Measurements from ENCODE around the gene SEC61A1.

The SEC61A1 gene

DNA sequence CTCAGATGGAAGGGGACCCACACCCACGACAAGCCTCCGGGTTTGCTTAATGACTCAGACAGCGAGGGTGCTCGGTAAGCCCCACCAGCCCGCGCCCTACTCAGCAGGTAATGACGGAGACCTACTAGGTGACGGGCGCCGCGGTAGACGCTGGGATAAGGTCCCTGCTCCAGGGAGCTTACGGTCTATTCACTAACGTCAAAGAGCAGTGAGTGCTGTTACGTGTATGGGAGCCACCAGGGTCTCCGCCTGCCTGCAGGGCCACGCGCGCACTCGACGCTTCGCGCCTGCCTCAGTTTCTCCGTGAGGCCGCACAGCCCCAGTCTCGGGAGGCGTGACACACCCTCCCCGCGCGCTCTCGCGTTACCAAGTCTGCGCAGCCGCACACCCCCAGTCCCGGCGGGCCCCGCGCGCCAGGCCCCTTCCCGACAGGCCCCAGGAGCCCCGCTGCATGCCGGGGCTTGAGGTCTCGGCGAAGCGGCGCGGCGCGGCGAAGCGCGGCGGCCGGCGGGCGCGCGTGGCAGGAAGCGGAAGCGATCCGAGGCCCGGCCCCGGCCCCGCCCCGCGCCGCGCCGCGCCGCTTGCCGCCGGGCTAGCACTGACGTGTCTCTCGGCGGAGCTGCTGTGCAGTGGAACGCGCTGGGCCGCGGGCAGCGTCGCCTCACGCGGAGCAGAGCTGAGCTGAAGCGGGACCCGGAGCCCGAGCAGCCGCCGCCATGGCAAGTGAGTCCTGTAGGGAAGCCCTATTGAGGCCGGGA lies at the start of gene SEC61A1:
SEC61A1 (plus strand) TSS at position 601 of the 758 bp plus-strand sequence; CDS start at position 717, 116 bp downstream.
- DNase-seq (ENCODE audit: low read depth): peak; percentile 90

DNA sequence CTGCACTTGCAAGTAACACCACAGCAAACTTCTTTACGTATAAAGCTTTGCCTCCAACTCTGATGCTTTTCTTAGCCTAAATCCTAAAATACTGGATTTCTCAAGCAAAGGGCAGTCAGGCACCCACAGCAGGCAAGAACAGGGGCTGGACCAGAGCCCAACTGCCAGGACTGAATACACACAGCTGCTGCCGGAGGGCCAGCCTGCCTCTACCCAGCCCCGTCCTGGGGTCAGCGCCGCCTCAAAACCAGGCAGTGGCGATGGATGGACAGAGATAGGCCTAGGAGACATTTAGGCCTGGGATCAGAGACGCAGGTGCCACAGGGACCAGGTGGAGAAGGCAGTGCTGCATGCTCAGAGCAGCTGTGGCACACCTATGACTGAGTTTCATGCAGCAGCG lies 47.6 kb upstream of the SEC61A1 start:
- no peak for DNase-seq (ENCODE audit: low read depth)

DNA sequence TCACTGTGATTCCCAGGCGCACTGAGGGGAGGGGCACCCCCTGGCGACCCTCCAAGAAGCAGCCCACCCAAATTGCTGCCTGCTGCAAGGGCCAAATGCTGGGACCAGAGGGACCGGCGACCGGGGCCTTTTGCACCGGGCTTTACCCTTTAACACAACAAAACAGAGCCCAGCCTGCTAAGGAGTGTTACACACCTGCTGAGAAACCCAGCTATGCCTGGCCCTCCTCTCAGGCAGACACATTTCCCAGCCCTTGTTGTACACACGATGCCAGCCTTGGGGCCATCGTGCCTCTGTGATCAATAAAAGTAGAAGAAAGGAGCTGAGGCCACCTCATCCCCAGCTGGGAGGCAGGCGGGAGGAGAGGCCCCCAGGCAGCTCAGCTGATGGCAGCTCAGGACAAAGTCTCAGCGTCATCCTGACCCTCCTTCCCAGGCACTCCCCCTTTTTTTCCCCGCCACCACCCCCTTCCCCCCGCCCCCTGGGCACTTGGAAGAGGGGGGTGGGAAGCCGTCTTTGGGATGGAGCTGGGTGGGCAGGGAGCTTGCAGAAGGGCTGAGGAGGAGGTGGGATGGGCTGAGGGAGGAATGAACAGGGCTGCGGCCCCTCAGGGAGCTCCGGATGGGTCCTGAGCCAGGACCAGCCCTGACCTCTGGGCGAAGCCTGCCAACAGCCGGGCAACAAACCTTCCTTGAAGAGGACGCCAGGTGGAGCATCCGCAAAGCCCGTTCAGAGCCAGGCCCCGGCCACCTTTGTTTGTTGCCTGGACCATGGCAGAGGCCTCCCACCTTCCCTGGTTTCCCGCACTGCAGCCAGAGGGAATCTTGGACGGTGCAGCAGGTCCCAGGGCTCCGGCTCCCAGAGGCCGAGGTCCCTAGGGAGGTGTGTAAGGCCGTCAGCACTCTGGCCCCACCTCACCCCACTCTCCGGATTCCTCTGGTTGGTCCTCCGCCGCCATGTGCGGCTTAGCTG lies 45.9 kb upstream of the SEC61A1 start:
- DNase-seq (ENCODE audit: low read depth): no peak

DNA sequence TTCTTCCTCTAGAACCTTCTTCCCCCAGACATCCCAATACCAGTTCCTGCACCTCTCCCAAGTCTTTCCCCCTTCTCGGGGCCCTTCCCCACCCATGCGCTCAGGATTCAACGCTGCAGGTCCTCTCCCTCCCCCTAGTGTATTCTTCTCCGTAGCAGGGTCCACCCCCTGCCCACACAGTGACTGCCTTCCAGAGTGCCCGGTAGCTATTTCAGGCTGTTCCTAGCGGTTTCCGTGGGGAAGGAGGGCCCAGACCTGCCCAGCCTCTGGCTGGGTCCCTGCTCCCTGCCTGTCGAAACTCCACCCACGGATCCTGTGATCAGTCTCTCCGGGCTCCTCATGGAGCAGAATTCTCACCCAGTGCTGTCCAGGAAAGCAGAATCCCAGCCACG lies 45.2 kb upstream of the SEC61A1 start:
- no peak for DNase-seq (ENCODE audit: low read depth)

DNA sequence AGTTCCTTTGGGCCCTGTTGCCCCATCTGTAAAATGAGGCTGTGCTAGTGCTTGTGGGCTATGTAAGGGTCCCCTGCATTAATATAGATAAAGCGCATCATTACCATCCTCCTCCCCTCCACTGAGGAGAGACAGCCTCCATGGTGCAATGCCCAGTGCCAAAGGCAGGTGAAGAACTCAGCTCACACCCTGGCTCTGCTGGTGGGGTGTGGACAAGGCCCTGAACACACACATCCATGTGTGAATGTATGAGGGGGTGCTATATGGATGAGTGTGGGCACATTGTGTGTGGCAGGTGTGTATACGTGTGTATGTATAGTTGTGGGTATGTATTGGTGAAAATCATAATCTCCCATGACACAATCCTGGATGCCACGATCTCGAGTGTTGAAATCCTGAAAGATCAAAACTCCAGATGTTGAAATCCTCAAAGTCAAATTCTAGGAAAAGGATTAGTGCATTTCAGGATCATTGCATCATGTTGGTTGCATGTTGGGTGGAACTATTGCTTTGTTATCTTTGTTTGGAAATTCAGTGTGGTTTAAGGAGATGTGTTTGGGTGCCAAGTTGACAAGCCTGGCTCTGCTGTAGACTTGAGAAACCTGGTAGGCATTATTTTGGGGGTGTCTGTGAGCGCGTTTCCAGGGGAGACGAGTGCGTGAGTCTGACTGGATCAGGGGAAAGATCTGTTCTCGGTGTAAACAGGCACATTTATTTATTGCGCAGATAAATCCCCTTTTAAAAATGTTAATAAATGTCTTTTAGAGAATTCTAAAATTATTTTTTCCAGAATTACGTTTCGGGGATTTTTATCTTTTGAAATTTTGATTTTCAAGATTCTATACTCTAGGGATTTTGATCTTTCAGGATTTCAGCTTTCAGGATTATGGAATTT lies 42.0 kb upstream of the SEC61A1 start:
- no peak for DNase-seq (ENCODE audit: low read depth)

DNA sequence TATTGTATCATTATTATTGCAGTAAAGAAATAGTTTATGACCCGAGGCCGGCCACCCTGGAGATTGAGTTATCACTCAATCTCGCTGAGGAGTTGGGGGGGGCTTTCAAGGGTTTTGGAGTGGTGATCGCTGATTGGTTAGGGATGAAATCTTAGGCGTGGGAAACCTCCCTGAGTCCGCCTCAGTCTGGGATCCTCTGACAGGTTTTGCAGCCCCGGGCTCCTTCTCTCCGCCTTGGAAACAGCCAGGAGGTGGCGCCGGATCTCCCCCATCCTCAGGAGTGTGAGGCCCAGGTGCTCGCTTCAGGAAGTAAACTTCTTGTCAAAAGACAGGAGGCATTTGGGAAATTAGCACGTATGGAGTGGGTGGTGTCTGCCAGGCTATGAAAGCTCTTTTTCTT lies 41.1 kb upstream of the SEC61A1 start:
- DNase-seq (ENCODE audit: low read depth): no peak

DNA sequence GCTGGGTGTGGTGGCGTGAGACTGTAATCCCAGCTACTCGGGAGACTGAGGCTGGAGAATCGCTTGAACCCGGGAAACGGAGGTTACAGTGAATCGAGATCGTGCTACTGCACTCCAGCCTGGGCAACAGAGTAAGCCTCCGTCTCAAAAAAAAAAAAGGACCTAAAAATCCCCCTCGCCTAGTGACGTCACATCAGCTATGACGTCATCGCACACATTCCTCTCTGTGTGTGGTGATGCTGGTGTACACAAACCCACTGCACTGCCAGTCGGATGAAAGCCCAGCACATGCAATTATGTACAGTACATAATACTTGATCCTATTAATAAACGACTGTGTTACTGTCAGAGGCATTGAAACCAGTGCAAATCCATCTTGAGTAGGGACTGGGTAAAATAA lies 40.2 kb upstream of the SEC61A1 start:
- DNase-seq (ENCODE audit: low read depth): no peak

DNA sequence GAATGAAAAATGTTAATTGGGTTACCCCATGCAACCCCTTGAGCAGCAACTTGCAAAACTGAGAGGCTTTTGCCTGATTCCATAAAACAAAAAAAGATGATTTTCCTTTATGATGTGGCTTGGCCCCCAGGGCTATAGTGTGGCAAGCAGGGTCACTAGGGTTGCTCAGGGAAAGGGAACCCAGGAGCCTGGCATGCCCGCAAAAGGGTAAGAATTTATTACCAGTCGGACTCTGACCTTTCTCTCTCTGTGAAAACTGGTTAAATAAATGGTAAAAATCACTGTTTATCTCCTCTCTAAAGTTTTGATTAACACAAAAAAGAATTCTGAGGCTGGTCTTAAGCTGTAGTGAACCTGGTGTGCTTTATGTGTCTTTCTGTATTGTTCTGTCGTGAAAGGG lies 37.7 kb upstream of the SEC61A1 start:
- no peak for DNase-seq (ENCODE audit: low read depth)

DNA sequence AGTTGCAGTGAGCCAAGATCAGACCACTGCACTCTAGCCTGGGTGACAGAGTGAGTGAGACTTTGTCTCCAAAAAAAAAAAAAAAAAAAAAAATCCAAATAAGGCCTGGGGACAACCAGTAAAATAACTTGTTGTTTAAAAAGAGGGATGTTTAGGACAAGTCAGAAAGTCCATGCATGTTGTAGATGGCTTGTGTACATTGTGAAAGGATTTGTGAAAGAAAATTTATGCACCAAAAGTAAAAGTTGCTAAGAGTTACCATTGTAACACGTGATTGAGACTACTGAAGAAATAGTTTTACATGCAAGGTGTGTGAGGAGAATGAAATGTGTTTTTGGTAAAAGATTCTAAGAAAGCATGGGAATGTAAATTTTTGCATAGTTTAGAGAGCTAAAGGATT lies 35.7 kb upstream of the SEC61A1 start:
- no peak for DNase-seq (ENCODE audit: low read depth)

DNA sequence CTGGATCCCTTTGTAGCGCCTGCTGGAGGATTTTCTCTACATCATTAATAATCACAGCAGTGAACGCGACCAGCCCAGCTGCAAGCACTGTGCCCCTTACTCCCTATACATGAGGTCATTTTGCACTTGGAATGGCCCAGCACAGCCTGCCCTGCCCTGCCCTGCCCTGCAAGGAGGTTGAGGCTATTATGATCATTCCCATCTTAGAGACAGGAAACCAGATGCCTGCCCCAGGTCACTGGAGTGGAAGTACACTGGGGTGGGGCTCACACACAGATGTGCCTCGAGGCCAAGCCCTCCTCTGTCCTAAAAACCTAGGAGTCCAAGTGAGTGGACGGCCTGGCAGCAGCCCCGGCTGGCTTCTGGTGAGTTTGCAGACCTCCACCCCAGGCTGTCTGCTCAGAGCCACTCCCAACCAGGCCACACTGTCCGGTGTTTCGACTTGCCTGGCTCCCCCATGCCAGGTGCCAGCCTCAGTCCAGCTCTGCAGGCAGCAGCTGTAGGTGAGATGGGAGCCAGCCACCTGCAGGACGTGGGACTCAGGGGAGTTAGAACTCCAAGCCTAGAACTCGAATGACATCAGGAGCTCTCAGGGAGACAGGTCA lies 30.4 kb upstream of the SEC61A1 start:
- no peak for DNase-seq (ENCODE audit: low read depth)

DNA sequence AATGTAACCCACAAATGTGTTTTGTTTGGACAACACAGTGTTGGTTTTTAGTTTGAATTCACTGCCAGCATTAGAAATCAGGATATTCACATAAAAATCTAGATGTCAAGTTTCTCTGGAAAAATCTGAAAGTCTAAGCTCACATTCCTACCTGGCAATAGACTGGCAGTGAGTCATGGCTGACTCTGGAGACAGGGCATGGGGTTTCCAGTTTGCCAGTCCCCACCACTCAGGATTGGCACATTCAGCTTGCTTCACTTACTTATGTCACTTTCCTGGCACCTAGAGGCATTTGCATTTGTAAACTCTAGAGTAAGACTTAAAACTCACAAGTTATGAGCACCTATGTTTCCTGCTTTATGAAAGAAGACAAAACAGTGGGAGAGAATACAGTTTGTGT lies 19.1 kb upstream of the SEC61A1 start:
- DNase-seq (ENCODE audit: low read depth): no peak

DNA sequence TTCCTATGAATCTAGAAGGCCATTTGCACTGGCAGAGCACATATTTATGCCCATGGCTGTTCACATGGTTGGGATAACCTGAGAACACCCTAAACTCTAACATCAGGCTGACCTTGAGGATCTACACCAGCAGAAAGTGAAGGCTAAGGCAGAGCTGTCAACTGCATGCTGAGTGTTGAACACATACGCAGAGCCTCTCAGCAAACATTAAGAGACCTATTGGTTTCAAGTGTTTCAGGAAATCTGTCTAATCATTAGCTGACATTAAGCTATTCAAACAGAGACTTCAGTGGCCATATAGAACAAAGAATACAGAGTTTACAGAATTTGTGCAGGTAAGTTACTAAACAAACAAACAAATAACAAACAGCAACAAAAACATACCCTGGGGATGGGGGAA lies 16.1 kb upstream of the SEC61A1 start:
- no peak for DNase-seq (ENCODE audit: low read depth)

DNA sequence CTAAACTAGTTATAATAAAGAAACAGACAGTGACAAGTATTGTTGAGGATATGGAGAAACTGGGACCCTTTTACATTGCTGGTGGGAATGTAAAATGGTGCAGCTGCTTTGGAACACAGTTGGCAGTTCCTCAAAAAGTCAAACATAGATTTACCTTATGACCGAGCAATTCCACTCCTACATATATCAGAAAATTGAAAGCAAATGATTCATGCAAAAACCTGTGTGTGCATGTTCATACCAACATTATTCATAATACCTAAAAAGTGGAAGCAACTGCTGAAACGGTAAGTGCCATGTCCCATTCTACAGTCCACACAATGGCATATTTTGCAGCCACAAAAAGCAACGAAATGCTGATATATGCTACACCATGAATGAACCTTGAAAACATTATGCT lies 12.2 kb upstream of the SEC61A1 start:
- no peak for DNase-seq (ENCODE audit: low read depth)

DNA sequence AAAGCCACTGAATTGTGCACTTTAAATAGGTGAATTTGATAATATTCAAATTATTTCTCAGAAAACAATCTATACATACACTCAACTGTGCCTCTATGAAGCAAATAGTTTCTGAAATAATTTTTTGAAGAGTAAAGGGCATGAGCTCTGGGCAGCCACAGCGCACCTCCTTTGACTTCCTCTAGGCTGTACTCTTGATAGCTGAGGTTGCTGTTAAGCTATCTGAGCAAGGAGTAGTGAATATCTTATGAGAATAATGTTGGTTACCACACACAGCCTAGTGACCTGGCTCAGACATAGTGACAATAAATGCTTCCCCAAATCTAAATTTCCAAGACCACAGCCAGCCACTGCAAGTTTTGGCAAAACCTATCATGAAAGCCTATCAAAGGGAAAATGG lies 11.6 kb upstream of the SEC61A1 start:
- no peak for DNase-seq (ENCODE audit: low read depth)

DNA sequence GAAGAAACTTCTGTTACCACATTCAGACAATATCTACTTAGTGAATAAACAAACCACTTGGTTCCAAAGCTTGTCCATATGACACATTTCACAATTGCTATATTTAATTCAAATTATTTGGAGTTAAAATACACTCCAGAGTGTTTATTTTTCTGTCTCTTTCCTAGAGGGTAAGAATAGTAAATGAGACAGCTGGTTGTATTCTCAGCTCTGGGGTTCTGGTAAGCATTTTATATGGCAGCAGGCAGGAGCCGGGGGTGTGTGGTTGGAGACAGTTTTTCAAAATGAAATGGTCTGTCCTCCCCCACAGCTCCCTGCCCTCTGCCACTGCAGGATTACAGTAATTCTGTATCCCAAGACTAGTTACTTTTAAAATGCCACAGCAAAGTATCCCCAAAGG lies 10.9 kb upstream of the SEC61A1 start:
- DNase-seq (ENCODE audit: low read depth): no peak

DNA sequence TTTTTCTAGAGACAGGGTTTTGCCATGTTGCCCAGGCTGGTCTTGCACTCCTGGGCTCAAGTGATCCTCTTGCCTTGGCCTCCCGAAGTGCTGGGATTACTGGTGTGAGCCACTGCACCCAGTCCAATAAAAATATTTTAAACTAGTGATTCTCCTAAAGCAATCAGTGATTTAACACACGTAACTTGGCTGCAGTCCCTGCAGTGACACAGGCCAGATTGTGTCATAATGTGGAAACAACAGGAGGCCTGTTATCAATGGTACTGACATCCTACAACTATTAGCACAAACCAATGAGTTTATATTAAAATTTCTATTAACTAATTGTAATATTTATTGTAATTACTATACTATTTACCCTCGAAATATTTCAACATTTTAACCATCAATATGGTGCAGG lies 1.6 kb upstream of the SEC61A1 start:
- DNase-seq (ENCODE audit: low read depth): no peak

DNA sequence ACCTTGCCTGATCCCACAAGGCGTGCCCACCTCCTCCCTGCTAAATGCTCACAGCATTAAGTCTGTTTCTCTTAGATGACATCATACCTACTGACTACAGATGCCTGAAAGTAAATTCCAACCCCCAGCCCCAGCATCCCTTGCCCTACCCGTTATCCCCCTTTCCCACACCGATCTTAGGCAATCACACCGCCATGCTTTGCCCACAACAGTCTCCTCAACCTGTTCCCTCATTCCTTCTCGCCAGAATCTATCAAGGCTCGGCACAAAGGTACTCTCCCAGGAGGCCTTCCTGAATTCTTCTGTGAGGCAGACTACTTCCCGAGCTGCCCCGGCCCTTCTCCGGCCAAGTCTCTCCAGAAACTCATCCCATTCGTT lies 789 bp upstream of the SEC61A1 start:
- DNase-seq (ENCODE audit: low read depth): no peak

DNA sequence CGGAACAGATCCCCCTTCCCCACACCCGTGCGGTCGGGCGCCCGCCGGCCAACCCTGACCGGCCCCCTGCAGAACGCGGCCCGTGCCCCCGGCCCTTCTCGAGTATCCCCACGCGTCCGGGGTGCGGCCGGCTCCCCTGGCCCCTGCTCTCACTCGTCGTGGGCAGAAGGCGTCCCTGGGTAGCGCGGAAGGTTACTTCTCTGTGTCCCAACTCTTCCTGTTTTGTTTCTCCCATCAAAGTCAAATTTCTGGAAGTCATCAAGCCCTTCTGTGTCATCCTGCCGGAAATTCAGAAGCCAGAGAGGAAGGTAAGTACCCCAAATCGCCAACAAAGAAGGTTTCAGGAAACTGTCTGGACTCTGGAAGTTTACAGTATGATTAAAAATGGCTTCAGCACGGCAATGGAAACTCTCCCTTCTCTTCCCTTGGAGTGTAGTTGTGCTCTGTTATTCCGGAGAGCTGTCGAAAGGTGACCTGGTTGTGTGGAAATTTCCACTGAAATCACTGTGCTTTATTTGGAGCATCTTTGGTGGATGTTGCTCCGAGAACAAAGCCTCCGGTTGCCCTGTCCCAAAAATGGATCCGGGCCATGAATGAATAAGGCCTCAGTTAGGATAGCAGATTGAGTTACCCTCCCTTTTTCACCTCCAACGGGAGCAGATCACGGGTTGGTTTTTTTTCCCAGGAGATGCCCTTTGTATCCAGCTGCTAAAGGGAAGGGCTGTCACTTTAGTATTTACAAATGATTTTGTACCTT lies 536 bp downstream of the SEC61A1 start:
- DNase-seq (ENCODE audit: low read depth): no peak

DNA sequence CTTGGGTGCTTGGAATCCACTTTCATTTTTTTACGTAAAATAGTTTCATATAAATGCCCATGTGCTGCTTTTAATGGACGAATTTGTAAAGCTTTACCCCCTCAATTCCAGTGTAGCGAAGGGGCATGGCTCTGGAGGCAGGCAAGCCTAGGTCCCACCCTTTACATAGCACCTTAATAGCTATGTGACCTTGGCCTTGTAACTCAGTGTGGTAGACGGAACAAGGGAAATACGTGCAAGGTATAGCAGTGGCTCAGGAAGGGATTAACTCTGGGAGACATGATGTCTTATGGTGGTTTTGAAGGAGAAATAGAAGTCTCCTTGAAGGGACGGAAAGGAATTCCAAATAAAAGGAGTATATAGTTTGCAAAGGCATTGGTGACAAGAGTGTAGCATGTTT lies 1.4 kb downstream of the SEC61A1 start:
- DNase-seq (ENCODE audit: low read depth): no peak

DNA sequence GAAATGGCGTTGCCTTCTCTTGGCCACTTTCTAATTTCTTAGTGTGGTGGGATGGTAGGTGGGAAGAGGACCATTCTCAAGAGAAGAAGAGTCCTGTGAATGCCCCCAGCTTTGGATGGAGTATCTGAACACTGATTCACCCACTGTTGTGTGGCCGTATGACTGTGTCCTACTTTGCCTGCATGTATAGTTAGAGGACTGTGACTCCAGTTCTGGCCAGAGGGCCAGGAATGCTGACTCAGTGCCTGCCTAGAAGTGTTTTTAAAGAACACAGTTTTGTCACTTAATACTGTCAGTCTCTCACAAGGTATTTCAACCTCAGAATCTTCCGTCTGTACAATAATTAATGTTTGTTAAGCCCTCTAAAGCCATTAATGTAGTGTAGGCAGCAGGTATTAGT lies 2.1 kb downstream of the SEC61A1 start:
- no peak for DNase-seq (ENCODE audit: low read depth)

DNA sequence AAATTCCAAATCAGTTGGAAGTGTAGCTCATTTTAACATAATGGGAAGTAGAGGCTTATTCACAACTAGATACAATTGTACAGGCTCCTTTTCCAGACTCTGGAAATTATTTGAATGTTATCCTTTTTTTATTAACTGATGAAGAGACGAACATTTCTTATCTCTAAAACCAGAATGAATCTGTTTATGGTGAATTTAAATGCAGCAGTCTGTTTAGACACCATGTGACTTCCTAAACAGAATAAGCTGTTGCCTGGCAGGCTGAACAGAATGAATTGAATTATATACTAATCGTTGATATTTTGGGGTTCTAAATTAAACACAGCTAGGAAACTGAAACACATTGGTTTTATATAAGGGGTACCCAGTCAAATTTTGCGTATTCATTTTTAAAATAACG lies 4.0 kb downstream of the SEC61A1 start:
- DNase-seq (ENCODE audit: low read depth): no peak

All from T-helper 22 cell (primary cell).